GM10266 (cell line): ENCODE measurements around the gene IQCK.

Experiments
- DNase-seq: peaks from one replicate; pipeline ENCODE4 v3.0.0; 2012; ENCODE audit errors: extremely low spot score
- CTCF ChIP-seq: IDR thresholded peaks from 2 replicates; pipeline ENCODE4 v1.5.1; 2012; ENCODE audit warnings: mild to moderate bottlenecking, low read depth; ENCODE audit not compliant: control insufficient read depth, insufficient read depth; ENCODE audit errors: missing control alignments

IQCK gene

DNA sequence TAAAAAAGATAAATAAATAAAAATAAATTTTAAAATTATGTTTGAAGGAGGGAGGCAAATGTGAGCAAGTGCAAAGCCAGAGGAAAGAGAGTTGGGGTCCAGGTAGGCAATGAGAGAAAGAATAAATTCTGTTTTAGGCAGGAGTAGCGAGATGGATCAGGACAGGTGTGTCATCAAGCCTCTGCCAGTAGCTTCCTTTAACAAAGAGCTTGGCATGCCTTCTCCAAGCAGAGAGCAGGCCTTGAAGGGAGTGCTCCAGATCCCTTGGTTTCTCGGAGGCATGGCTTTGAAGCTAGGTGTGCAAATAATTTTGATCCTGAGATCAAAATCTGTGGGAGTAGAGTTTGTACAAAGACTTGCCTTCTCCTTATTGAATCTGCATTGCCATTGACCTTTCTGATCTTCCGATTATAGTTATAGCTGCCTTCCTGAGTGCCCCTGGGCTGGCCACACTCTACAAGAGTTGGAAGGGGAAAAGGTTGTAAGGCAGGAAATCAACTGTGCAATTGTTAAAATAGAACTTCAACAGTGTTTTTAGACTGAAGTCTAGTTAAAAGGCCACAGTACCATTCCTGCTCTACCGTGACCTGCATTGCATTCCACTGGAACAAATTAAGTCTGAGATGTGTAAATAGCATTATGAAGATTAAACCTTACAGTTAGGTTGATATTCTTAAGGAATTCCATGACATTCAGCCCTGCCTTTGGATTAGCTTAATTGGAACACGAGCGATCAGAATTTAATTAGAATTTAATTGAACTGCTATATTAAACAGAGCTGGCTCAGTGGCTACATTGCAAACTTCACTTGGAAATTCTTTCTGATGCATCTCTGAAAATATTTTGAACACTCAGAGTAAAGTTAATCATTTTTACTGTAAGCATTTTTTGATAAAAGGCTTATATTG lies 33.7 kb downstream of the IQCK start:
- no peak for DNase-seq
- TF ChIP-seq CTCF, result no peak

- TF ChIP-seq CTCF, result no peak
- DNase-seq, result no peak
Observed at GRCh38 chr16:19753815-19754643, 36.0 kb downstream of the IQCK start.

DNA sequence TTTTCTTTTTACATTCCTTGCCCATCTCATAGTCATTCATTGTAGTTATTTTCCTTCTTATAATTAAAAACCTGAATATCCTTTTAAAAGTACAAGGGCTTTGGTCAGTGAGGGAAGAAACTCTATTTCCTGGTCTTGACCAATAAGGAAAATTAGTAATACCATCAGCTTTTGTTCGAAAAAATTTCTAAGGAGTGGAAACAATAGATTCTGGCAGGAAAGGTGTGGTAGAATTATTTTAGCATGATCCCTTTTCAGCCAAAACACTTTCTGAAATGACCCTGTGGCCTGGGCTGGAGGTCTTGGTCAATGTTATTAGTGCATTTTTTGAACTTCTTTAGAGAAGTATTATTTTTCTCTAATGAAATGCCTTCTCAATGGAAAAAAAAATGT lies 36.6 kb downstream of the IQCK start:
- TF ChIP-seq CTCF, result no peak
- DNase-seq, result no peak

DNA sequence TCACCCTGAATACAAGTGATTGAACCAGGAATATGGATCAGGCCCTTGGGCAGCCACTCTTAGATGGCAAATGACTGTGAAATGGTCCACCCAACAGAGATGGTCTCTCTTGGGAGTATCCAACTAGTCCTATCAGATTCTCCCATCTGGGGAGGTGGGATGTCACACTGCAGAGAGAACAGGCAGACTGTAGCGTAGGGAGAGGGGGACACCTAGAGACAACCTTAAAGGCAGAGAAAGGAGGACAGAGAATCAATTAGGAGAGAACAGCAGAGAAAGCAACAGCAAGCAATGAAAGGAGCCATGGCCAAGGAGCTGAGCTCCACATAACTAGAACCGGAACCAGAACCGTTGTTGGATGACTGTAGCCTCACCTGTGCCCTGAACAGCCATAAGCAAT lies 37.2 kb downstream of the IQCK start:
- TF ChIP-seq CTCF, result no peak
- DNase-seq, result no peak

GRCh38 chr16:19757026-19757425 lies 39.0 kb downstream of the IQCK start:
- TF ChIP-seq CTCF, result no peak
- DNase-seq, result no peak

GRCh38 chr16:19757762-19758595 lies 39.9 kb downstream of the IQCK start:
- DNase-seq, result no peak
- TF ChIP-seq CTCF, result no peak
